ENCODE measurements around the gene SERPINB6.

Gene SERPINB6

DNA sequence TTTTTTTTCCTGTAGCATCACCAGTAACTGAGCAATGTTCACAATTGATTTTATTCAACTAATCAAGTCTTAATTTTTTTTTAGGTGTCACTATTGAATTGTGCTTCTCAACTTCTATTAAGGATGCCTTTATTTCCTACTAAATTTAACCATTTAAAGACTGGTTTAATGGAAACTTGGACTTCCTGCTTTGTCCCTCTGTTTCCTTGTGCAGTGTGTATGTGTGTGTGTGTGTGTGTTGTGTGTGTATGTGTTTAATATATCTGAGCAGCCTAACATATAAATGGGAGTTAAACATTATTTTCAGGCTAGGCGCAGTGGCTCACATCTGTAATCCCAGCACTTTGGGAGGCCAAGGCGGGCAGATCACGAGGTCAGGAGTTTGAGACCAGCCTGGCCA lies 1.8 kb downstream of the SERPINB6 start:
- H3K27me3 ChIP-seq (ENCODE audit: insufficient read depth, low read length), result peaks cover 5% of the 10 kb centered on the region; the same call in 1 of the 2 replicates
- no peaks in the 10 kb centered on the region for H3F3A ChIP-seq (ENCODE audit: insufficient read depth, low read length)
- no peaks in the 10 kb centered on the region for H3K9me2 ChIP-seq (ENCODE audit: low read depth, low read length)
- no peak for TF ChIP-seq CTCF (IDR thresholded peaks at IDR 0.05; ENCODE audit: low read length)
- TF ChIP-seq EZH2 (IDR thresholded peaks at IDR 0.05; ENCODE audit: borderline replicate concordance, low read length), result no peak
- H3K79me2 ChIP-seq (ENCODE audit: insufficient read depth, low read length), result no peaks in the 10 kb centered on the region
- H3K9ac ChIP-seq (ENCODE audit: low read length), result no peak overlapping the region
- no peaks in the 10 kb centered on the region; the same call in 1 of the 2 replicates for H3K36me3 ChIP-seq (ENCODE audit: insufficient read depth, low read length)
- H3K4me3 ChIP-seq (ENCODE audit: low read depth, low read length, poor library complexity, severe bottlenecking), result no peak overlapping the region
- H3K27ac ChIP-seq (ENCODE audit: low read depth, low read length, poor library complexity, severe bottlenecking), result no peak overlapping the region
- H3K4me1 ChIP-seq (ENCODE audit: insufficient read depth, low read length, severe bottlenecking), result peaks cover 7% of the 10 kb centered on the region
- no peak overlapping the region for H3K4me2 ChIP-seq (ENCODE audit: low read length)
- no peak overlapping the region for H2AFZ ChIP-seq (ENCODE audit: low read length)
- no peaks in the 10 kb centered on the region for H4K20me1 ChIP-seq (ENCODE audit: insufficient read depth, low read length)
- peaks cover 3% of the 10 kb centered on the region; the same call in 1 of the 2 replicates for H3K9me3 ChIP-seq (ENCODE audit: low read length)

GRCh38 chr6:2968600-2969135 lies 2.7 kb downstream of the SERPINB6 start:
- H2AFZ ChIP-seq (ENCODE audit: low read length), result no peak overlapping the region
- H3K4me2 ChIP-seq (ENCODE audit: low read length), result no peak overlapping the region
- H3K36me3 ChIP-seq (ENCODE audit: insufficient read depth, low read length), result no peaks in the 10 kb centered on the region; the same call in 1 of the 2 replicates
- peaks cover 2% of the 10 kb centered on the region; the same call in 1 of the 2 replicates for H3K9me3 ChIP-seq (ENCODE audit: low read length)
- H3K4me1 ChIP-seq (ENCODE audit: insufficient read depth, low read length, severe bottlenecking), result peaks cover 7% of the 10 kb centered on the region
- H3K4me3 ChIP-seq (ENCODE audit: low read depth, low read length, poor library complexity, severe bottlenecking), result no peak overlapping the region
- no peaks in the 10 kb centered on the region for H3K9me2 ChIP-seq (ENCODE audit: low read depth, low read length)
- no peaks in the 10 kb centered on the region for H4K20me1 ChIP-seq (ENCODE audit: insufficient read depth, low read length)
- no peaks in the 10 kb centered on the region for H3F3A ChIP-seq (ENCODE audit: insufficient read depth, low read length)
- no peak for TF ChIP-seq CTCF (IDR thresholded peaks at IDR 0.05; ENCODE audit: low read length)
- no peak for TF ChIP-seq EZH2 (IDR thresholded peaks at IDR 0.05; ENCODE audit: borderline replicate concordance, low read length)
- H3K79me2 ChIP-seq (ENCODE audit: insufficient read depth, low read length), result no peaks in the 10 kb centered on the region
- no peak overlapping the region for H3K27ac ChIP-seq (ENCODE audit: low read depth, low read length, poor library complexity, severe bottlenecking)
- H3K9ac ChIP-seq (ENCODE audit: low read length), result no peak overlapping the region
- H3K27me3 ChIP-seq (ENCODE audit: insufficient read depth, low read length), result peaks cover 5% of the 10 kb centered on the region; the same call in 1 of the 2 replicates

DNA sequence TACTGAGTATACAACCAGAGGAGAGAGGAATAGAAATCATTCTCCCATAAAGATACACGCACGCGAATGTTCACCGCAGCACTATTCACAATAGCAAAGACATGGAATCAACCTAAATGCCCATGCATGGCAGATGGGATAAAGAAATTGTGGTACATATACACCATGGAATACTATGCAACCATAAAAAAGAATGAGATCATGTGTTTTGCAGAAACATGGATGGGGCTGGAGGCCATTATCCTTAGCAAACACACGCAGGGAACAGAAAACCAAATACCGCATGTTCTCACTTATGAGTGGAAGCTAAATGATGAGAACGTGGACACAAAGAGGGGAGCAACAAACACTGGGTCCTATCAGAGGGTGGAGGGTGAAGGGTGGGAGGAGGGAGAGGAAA lies 3.4 kb downstream of the SERPINB6 start:
- H3F3A ChIP-seq (ENCODE audit: insufficient read depth, low read length), result no peaks in the 10 kb centered on the region
- no peak overlapping the region for H3K4me2 ChIP-seq (ENCODE audit: low read length)
- H3K9ac ChIP-seq (ENCODE audit: low read length), result no peak overlapping the region
- TF ChIP-seq CTCF (IDR thresholded peaks at IDR 0.05; ENCODE audit: low read length), result no peak
- TF ChIP-seq EZH2 (IDR thresholded peaks at IDR 0.05; ENCODE audit: borderline replicate concordance, low read length), result no peak
- peaks cover 7% of the 10 kb centered on the region for H3K4me1 ChIP-seq (ENCODE audit: insufficient read depth, low read length, severe bottlenecking)
- H3K79me2 ChIP-seq (ENCODE audit: insufficient read depth, low read length), result no peaks in the 10 kb centered on the region
- H2AFZ ChIP-seq (ENCODE audit: low read length), result no peak overlapping the region
- H4K20me1 ChIP-seq (ENCODE audit: insufficient read depth, low read length), result no peaks in the 10 kb centered on the region
- H3K9me3 ChIP-seq (ENCODE audit: low read length), result no peaks in the 10 kb centered on the region
- H3K4me3 ChIP-seq (ENCODE audit: low read depth, low read length, poor library complexity, severe bottlenecking), result no peak overlapping the region
- no peaks in the 10 kb centered on the region; the same call in 1 of the 2 replicates for H3K36me3 ChIP-seq (ENCODE audit: insufficient read depth, low read length)
- no peak overlapping the region for H3K27ac ChIP-seq (ENCODE audit: low read depth, low read length, poor library complexity, severe bottlenecking)
- H3K9me2 ChIP-seq (ENCODE audit: low read depth, low read length), result no peaks in the 10 kb centered on the region
- H3K27me3 ChIP-seq (ENCODE audit: insufficient read depth, low read length), result peaks cover 5% of the 10 kb centered on the region; the same call in 1 of the 2 replicates
